B cell (primary cell): Measurements from ENCODE around the gene MIDN.

Experiments used
- EZH2 ChIP-seq: IDR thresholded peaks from 2 replicates; pipeline ENCODE4 v1.6.1; 2012; ENCODE audit warnings: borderline replicate concordance, low read depth, mild to moderate bottlenecking, moderate library complexity, low read length; ENCODE audit not compliant: insufficient read depth, poor library complexity, severe bottlenecking
- TF ChIP-seq, protein P1 (sequence below): fragments of 200-600 bp; IDR thresholded peaks from one replicate; pipeline ENCODE4 v1.8.0; 2022; ENCODE audit warnings: antibody characterized with exemption, mild to moderate bottlenecking

- TF ChIP-seq, protein P1, sequence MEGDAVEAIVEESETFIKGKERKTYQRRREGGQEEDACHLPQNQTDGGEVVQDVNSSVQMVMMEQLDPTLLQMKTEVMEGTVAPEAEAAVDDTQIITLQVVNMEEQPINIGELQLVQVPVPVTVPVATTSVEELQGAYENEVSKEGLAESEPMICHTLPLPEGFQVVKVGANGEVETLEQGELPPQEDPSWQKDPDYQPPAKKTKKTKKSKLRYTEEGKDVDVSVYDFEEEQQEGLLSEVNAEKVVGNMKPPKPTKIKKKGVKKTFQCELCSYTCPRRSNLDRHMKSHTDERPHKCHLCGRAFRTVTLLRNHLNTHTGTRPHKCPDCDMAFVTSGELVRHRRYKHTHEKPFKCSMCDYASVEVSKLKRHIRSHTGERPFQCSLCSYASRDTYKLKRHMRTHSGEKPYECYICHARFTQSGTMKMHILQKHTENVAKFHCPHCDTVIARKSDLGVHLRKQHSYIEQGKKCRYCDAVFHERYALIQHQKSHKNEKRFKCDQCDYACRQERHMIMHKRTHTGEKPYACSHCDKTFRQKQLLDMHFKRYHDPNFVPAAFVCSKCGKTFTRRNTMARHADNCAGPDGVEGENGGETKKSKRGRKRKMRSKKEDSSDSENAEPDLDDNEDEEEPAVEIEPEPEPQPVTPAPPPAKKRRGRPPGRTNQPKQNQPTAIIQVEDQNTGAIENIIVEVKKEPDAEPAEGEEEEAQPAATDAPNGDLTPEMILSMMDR = no peak
- TF ChIP-seq EZH2 = no peak
Observed at GRCh38 chr19:1281569-1282287, 33.3 kb downstream of the MIDN start.
